ENCODE data around the gene DUSP3. TPM values are rescaled to one million over a fixed set of nuclear protein-coding genes. Genes with fewer than 3 reads are reported as not detected.
"Not testable (repeated sequence)": the region's sequence is repeated elsewhere in the genome, so short reads cannot be mapped to it uniquely, and the experiment has no call there.

DUSP3 gene
- total RNA-seq, 1 experiment from 2014 or later, result 50.7 TPM

DNA sequence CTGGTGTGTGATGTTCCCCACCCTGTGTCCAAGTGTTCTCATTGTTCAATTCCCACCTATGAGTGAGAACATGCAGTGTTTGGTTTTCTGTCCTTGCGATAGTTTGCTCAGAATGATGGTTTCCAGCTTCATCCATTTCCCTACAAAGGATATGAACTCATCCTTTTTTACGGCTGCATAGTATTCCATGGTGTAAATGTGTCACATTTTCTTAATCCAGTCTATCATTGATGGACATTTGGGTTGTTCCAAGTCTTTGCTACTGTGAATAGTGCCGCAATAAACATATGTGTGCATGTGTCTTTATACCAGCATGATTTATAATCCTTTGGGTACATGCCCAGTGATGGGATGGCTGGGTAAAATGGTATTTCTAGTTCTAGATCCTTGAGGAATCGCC is 13.9 kb upstream of the DUSP3 start:
- BruUV-seq (replicated peaks); H3K79me2 ChIP-seq (ENCODE audit: low read length); H3K27me3 ChIP-seq (ENCODE audit: low read length); H3K4me1 ChIP-seq (ENCODE audit: insufficient read depth, low read length); H3K27ac ChIP-seq (ENCODE audit: low read length); H3K36me3 ChIP-seq (ENCODE audit: low read depth, low read length); H3K4me3 ChIP-seq (ENCODE audit: low read length); ATAC-seq; CTCF ChIA-PET; POLR2A ChIA-PET (ENCODE audit: unreplicated experiment); H2AFZ ChIP-seq (ENCODE audit: low read length); intact Hi-C loops (cut with micrococcal nuclease); H3K4me2 ChIP-seq (ENCODE audit: low read length); H3K9ac ChIP-seq (ENCODE audit: low read length); H3K9me3 ChIP-seq (ENCODE audit: low read length); H3F3A ChIP-seq (ENCODE audit: low read length, unreplicated experiment); H4K20me1 ChIP-seq (ENCODE audit: low read length); DNase-seq; H3K9me2 ChIP-seq (replicated peaks; ENCODE audit: low read length): not testable (repeated sequence)

DNA sequence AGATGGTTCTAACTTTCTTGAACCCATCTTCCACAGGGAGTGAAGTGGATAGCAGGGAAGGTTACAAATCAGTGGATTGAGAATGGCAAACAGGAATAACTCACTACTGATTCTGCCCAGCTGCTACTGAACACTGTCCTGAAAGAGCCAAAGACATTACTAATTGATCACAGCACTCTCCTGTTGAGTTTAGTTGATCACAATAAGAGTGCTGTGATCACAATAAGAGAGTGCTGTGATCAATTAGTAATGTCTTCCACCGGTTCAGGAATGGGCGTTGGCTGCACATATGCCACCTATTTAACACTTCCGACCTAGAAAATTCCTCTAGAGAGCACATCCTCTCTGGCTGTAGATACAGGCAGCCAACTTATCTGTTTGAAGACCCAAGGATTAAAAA is 12.8 kb upstream of the DUSP3 start:
- Histone ChIP-seq H3K9ac (ENCODE audit: low read length) (no peak overlapping the region), H2AFZ (ENCODE audit: low read length) (0 out of 2 replicates have a peak overlapping the region, but pooled peaks have one; percentile 23), H3K27ac (ENCODE audit: low read length) (no peak overlapping the region), H3K9me3 (ENCODE audit: low read length) (no peaks in the 10 kb centered on the region), H3F3A (ENCODE audit: low read length, unreplicated experiment) (no peaks in the 10 kb centered on the region), H3K4me3 (ENCODE audit: low read length) (no peak overlapping the region), H3K4me1 (ENCODE audit: insufficient read depth, low read length) (peaks cover 4% of the 10 kb centered on the region; the same call in 1 of the 2 replicates), H3K79me2 (ENCODE audit: low read length) (no peaks in the 10 kb centered on the region), H4K20me1 (ENCODE audit: low read length) (no peaks in the 10 kb centered on the region), H3K4me2 (ENCODE audit: low read length) (peak overlapping the region; percentile 11; the same call in 1 of the 2 replicates), H3K36me3 (ENCODE audit: low read depth, low read length) (no peaks in the 10 kb centered on the region), H3K9me2 (replicated peaks; ENCODE audit: low read length) (no peaks in the 10 kb centered on the region), H3K27me3 (ENCODE audit: low read length) (no peaks in the 10 kb centered on the region)
- DNase-seq (peak; percentile 84), ATAC-seq (peak; percentile 74)
- intact Hi-C loops (cut with micrococcal nuclease), result no loop called here
- TF ChIP-seq EZH2phosphoT487 (IDR thresholded peaks at IDR 0.05; ENCODE audit: borderline replicate concordance, low read length), result no peak
- TF ChIP-seq EZH2 (IDR thresholded peaks at IDR 0.05; ENCODE audit: low read length, unreplicated experiment), result no peak
- TF ChIP-seq, protein P1, sequence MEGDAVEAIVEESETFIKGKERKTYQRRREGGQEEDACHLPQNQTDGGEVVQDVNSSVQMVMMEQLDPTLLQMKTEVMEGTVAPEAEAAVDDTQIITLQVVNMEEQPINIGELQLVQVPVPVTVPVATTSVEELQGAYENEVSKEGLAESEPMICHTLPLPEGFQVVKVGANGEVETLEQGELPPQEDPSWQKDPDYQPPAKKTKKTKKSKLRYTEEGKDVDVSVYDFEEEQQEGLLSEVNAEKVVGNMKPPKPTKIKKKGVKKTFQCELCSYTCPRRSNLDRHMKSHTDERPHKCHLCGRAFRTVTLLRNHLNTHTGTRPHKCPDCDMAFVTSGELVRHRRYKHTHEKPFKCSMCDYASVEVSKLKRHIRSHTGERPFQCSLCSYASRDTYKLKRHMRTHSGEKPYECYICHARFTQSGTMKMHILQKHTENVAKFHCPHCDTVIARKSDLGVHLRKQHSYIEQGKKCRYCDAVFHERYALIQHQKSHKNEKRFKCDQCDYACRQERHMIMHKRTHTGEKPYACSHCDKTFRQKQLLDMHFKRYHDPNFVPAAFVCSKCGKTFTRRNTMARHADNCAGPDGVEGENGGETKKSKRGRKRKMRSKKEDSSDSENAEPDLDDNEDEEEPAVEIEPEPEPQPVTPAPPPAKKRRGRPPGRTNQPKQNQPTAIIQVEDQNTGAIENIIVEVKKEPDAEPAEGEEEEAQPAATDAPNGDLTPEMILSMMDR (conservative IDR thresholded peaks at IDR 0.05; ENCODE audit: low read depth, low read length), result no peak
- ChIA-PET POLR2A (ENCODE audit: unreplicated experiment) (no interaction called here), CTCF (interaction anchor here (1.4 kb wide), 1 partner anchor 55 kb away, joined by 10 read pairs; no protein-coding TSS in a partner anchor)
- no TSS peak for BruUV-seq (replicated peaks)

DNA sequence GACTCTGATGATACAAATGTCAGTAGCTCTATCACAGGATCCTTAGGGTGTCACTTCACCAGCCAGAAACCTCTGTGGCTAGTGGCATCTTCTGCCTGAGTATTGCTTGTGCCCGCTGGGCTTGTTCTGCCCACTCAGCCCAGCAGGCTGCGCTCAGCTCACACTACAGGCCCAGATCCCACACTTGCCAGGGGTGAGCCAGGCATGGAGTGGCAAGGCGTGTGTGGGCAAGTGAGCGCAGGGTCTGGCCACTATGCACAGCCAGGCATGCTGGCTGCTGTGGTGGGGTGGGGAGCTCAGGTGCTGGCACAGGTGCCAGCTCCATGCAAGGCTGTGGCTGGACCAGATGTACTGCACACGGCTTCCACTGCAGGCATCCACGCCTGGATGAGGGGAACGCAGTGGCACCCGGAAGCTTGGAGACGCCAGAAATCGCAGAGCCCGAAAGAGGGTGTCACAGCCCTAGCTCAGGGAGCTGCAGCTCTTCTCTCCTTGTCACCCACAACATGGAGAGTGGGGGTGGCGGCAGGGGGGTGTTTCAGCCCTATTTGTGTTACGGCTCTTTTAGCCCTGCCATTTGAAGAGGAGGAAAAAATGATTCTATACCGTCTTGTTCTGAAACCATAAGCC is 11.6 kb upstream of the DUSP3 start:
- no peaks in the 10 kb centered on the region for H3K9me2 ChIP-seq (replicated peaks; ENCODE audit: low read length)
- H3K9ac ChIP-seq (ENCODE audit: low read length), result no peak overlapping the region
- H3K36me3 ChIP-seq (ENCODE audit: low read depth, low read length), result no peaks in the 10 kb centered on the region
- no peak overlapping the region for H2AFZ ChIP-seq (ENCODE audit: low read length)
- intact Hi-C loops (cut with micrococcal nuclease), result loop anchor here (1.0 kb wide), 1 partner anchor 56 kb away; no protein-coding TSS in a partner anchor
- BruUV-seq (replicated peaks), result no TSS peak
- no peaks in the 10 kb centered on the region for H3K27me3 ChIP-seq (ENCODE audit: low read length)
- no peaks in the 10 kb centered on the region for H3K9me3 ChIP-seq (ENCODE audit: low read length)
- H4K20me1 ChIP-seq (ENCODE audit: low read length), result no peaks in the 10 kb centered on the region
- DNase-seq, result peak; percentile 24
- H3K4me1 ChIP-seq (ENCODE audit: insufficient read depth, low read length), result peaks cover 4% of the 10 kb centered on the region; the same call in 1 of the 2 replicates
- no peaks in the 10 kb centered on the region for H3K79me2 ChIP-seq (ENCODE audit: low read length)
- no peaks in the 10 kb centered on the region for H3F3A ChIP-seq (ENCODE audit: low read length, unreplicated experiment)
- H3K4me2 ChIP-seq (ENCODE audit: low read length), result no peak overlapping the region
- no peak overlapping the region for H3K27ac ChIP-seq (ENCODE audit: low read length)
- peak; percentile 72 for ATAC-seq
- no peak for TF ChIP-seq EZH2 (IDR thresholded peaks at IDR 0.05; ENCODE audit: low read length, unreplicated experiment)
- TF ChIP-seq, protein P1 (conservative IDR thresholded peaks at IDR 0.05; ENCODE audit: low read depth, low read length), result peak; percentile 51
- H3K4me3 ChIP-seq (ENCODE audit: low read length), result no peak overlapping the region
- CTCF ChIA-PET, result interaction anchor here (0.6 to 1.9 kb wide), 2 partner anchors 53 to 56 kb away, joined by 5 to 31 read pairs; partner anchors contain the start of gene CD300LG
- POLR2A ChIA-PET (ENCODE audit: unreplicated experiment), result no interaction called here

Data from PC-3 (cell line).